Measurements from ENCODE around the gene FTH1. TPM values are rescaled to one million over a fixed set of nuclear protein-coding genes. Genes with fewer than 3 reads are reported as not detected.

FTH1 gene
- total RNA-seq, 1 experiment from 2014 or later = 301 TPM

DNA sequence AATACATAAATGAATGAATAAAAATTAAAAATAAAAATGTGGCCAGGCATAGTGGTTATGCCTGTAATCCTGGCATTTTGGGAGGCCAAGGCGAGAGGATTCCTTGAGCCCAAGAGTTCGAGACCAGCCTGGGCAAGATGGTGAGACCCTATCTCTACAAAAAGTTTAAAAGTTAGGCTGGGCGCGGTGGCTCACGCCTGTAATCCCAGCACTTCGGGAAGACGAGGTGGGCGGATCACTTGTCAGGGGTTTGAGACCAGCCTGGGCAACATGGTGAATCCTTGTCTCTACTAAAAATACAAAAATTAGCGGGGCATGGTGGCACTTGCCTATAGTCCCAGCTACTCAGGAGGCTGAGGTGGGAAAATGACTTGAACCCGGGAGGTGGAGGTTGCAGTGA lies 27.0 kb downstream of the FTH1 start:
- Histone ChIP-seq H3K9me3 (peaks cover 9% of the 10 kb centered on the region), H3K36me3 (no peaks in the 10 kb centered on the region), H3K27me3 (no peaks in the 10 kb centered on the region), H3K4me3 (no peak overlapping the region)
- DNase-seq = no peak

DNA sequence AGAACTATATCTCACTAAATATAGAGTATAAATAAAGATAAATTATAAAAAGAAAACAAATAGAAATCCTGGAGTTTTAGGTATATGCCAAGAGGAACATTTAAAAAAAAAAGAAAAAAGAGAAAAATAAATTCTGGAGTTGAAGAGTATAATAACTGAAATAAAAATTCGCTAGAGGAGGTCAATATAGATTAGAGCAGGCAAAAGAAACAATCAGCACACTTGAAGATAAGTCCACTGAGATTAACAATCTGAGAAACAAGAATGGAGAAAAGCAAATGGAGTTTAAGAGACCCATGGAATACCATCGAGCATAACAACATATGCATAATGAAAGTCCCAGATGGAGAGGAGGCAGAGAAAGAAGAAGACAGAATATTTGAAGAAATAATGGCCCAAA lies 31.6 kb downstream of the FTH1 start:
- Histone ChIP-seq H3K36me3 (no peaks in the 10 kb centered on the region), H3K27me3 (no peaks in the 10 kb centered on the region), H3K9me3 (peaks cover 9% of the 10 kb centered on the region), H3K4me3 (no peak overlapping the region)
- no peak for DNase-seq

DNA sequence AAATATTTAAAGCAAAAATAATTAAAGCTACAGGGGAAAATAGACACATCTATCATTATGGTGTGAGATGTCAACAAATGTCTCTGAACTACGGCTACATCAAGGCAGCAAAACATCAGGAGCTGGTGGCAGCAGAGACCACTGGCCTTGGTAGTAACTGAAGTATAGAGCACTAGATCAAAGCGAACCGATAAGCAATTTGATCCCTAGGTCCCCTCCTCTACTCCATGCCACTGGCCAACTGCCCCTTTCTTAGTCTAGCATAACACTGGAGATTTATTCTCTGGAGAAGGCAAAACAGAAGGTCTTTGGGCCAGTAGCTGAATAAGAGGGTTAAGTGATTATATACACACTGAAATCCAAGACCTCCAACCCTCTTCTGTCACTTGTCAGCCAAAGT lies 36.5 kb downstream of the FTH1 start:
- H3K4me3 ChIP-seq = no peak overlapping the region
- H3K36me3 ChIP-seq = no peaks in the 10 kb centered on the region
- no peaks in the 10 kb centered on the region for H3K27me3 ChIP-seq
- no peak for DNase-seq
- no peaks in the 10 kb centered on the region; the same call in 1 of the 2 replicates for H3K9me3 ChIP-seq

DNA sequence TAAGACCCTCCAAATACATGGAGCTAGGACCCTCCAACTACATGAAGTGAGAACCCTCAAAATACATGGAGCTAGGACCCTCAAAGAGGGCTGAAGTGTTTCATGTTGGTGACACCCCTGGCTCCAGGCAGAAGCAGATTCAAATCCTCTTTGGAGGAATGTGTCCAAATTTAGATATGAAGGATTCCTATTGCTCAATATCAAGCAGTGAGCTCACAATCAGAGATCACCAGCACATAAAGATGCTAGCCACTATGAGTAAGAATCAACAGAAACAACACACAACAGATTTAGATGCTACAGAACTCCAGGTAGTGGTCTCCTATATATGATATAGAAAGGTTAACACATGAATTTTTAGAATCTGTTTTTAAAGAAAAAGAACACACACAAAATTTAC lies 38.8 kb downstream of the FTH1 start:
- H3K4me3 ChIP-seq = no peak overlapping the region
- H3K36me3 ChIP-seq = no peaks in the 10 kb centered on the region
- H3K27me3 ChIP-seq = no peaks in the 10 kb centered on the region
- H3K9me3 ChIP-seq = no peaks in the 10 kb centered on the region
- DNase-seq = no peak

DNA sequence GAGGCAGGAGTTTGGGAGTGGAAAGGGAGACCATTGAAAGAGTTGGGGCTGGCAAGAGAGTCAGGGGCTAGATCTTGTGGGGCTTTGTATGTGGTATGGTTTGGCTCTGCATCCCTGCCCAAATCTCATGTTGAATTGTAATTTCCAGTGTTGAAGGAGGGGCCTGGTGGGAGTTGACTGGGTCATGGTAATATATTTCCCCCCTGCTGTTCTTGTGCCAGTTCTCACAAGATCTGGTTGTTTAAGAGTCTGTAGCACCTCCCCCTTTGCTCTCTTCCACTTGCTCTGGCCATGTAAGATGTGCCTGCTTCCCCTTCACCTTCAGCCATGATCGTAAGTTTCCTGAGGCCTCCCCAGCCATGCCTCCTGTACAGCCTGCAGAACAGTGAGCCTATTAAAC lies 39.9 kb downstream of the FTH1 start:
- Histone ChIP-seq H3K4me3 (no peak overlapping the region), H3K36me3 (no peaks in the 10 kb centered on the region), H3K9me3 (no peaks in the 10 kb centered on the region), H3K27me3 (no peaks in the 10 kb centered on the region)
- no peak for DNase-seq

DNA sequence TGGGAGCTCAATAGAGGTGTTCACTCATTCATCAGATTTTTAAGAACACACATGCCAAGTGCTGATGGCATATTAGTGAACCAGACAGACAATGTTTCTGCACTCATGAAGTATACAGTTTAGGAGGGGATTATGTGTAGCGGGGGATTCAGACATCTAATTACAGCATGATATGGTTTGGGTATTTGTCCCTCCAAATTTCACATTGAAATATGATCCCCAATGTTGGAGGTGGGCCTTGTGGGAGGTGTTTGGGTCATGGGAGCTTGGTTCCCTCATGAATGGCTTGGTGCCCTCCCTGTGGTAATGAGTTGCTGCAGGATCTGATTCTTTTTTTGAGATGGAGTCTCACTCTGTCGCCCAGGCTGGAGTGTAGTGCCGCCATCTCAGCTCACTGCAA lies 41.2 kb downstream of the FTH1 start:
- Histone ChIP-seq H3K36me3 (no peaks in the 10 kb centered on the region), H3K4me3 (no peak overlapping the region), H3K27me3 (no peaks in the 10 kb centered on the region), H3K9me3 (no peaks in the 10 kb centered on the region)
- DNase-seq = no peak

DNA sequence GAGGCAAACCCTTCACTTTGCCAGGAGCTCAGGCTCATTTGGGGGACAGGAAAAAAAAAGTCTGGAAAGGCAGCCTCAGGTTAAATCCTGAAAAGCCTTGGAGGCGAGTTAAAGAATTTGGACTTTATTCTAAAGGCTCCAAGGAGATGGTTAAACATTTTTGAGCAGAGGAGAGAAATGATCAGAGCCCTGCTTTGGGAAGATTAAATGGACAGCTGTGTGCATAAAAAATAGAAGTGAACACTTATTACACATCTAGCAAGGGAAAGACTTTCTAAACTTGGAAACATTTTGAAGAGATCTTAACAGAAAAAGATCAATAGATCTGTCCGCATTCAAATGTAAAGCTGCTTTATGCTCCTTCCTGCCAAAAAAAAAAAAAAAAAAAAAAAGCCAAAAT lies 41.7 kb downstream of the FTH1 start:
- DNase-seq = no peak
- no peaks in the 10 kb centered on the region for H3K27me3 ChIP-seq
- no peaks in the 10 kb centered on the region for H3K9me3 ChIP-seq
- H3K4me3 ChIP-seq = no peak overlapping the region
- no peaks in the 10 kb centered on the region for H3K36me3 ChIP-seq

DNA sequence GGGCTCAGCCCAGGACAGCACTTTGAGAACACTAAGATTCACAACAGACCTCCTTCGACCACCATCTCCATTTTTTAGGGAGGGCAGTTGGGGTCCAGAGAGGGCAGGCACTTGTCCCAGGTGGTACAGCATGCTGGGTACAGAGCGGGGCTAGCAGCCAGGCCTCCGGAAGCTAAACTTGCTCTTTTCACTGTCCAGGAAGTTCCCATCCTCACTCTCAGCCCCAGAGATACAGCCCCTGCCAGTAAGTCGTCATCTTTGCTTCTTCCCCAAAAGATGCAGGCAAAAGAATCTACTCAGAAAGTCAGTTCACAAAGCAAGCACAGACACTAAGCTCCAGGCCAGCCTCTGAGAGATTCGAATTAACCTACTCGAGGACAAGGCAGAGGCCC lies 43.4 kb downstream of the FTH1 start:
- no peaks in the 10 kb centered on the region for H3K9me3 ChIP-seq
- no peak for DNase-seq
- no peak overlapping the region for H3K4me3 ChIP-seq

DNA sequence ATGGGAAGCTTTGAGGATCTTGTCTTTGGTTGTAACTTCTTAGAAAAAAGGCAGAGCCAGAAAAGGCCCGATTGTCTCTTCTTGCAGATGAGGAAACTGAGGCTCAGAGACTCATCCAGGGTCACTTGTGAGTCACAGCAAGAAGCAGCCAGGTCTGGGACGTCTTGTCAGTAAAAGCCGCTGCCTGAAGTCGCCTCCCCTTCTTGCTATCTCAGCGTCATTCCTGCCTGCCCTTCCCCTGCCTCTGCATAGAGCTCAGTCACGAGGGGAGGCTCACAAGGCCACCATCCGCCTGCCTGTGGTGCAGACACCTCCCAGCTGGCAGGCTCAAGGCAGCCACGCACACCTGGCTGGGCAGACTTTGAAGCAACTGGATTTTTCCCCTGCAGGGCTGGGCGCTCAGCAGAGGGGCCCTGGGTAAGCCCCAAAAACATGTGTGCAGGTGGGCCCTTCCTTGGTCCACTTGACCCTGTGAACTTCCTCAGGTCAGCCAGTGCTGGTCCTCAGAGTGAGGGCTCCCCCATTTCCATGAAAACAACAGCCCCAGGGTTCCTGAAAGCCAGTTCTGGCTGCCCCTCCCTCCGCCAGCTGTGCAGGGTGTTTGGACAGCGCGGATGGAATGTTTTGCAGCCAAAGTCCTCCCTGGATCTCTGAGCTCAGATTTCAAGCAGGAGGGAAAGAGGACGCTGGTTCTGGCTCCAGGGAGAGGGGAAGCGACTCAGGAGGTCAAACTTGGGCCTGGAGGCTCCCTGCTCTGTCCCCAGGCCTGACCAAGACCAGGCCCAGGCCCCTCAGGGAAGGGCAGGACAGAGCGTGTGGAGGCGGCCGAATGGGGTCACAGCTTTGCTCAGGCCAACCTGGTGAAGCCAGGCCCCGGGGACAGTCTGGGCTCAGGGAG lies 44.0 kb downstream of the FTH1 start:
- Histone ChIP-seq H3K4me3 (no peak overlapping the region), H3K36me3 (no peaks in the 10 kb centered on the region), H3K9me3 (no peaks in the 10 kb centered on the region), H3K27me3 (no peaks in the 10 kb centered on the region)
- peak; percentile 19 for DNase-seq

More for the DNA sequence above, 43.4 kb downstream of the FTH1 start:
- no peaks in the 10 kb centered on the region for H3K27me3 ChIP-seq
- no peaks in the 10 kb centered on the region for H3K36me3 ChIP-seq

DNA sequence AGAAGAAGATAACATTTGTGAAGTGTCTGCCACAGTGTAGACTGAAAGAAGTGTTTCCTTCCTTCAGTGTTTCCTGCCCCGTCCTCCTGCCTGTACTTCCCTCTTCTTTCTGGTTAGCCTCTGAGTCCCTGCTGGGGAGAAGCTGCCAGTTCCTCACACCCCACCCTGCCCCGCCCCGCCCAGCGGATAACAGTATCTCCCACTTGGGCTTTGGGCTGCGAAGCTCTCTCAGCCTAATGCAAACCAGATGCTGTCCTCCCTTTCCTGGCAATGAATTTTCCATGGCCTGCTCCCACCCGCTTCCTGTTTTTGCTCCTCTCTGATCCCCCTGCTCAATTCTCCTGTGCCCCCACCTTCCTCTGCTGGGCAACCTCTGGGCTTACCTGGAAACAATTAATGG lies 44.9 kb downstream of the FTH1 start:
- Histone ChIP-seq H3K36me3 (no peaks in the 10 kb centered on the region), H3K9me3 (no peaks in the 10 kb centered on the region), H3K27me3 (no peaks in the 10 kb centered on the region), H3K4me3 (no peak overlapping the region)
- DNase-seq = peak; percentile 22

DNA sequence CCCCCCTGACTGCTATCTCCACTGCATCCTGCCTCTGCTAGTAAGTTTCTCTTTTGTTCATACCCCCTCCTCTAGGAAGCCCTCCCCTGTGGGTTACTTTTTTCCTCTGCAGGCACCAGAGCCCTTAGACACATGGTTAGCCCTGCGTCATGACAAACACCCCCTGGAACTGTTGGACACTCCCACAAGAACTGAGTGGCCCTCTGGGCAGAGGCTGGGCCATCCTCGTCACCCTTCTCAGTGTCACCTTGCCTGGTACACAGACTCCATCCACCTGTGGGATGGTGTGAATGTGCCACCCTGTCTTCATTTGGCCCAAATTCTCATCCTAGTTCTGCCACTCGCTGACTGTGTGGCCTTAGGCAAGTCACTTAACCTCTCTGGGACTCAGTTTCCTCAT lies 46.0 kb downstream of the FTH1 start:
- no peaks in the 10 kb centered on the region for H3K9me3 ChIP-seq
- H3K36me3 ChIP-seq = no peaks in the 10 kb centered on the region
- H3K27me3 ChIP-seq = no peaks in the 10 kb centered on the region
- H3K4me3 ChIP-seq = no peak overlapping the region
- DNase-seq = no peak

DNA sequence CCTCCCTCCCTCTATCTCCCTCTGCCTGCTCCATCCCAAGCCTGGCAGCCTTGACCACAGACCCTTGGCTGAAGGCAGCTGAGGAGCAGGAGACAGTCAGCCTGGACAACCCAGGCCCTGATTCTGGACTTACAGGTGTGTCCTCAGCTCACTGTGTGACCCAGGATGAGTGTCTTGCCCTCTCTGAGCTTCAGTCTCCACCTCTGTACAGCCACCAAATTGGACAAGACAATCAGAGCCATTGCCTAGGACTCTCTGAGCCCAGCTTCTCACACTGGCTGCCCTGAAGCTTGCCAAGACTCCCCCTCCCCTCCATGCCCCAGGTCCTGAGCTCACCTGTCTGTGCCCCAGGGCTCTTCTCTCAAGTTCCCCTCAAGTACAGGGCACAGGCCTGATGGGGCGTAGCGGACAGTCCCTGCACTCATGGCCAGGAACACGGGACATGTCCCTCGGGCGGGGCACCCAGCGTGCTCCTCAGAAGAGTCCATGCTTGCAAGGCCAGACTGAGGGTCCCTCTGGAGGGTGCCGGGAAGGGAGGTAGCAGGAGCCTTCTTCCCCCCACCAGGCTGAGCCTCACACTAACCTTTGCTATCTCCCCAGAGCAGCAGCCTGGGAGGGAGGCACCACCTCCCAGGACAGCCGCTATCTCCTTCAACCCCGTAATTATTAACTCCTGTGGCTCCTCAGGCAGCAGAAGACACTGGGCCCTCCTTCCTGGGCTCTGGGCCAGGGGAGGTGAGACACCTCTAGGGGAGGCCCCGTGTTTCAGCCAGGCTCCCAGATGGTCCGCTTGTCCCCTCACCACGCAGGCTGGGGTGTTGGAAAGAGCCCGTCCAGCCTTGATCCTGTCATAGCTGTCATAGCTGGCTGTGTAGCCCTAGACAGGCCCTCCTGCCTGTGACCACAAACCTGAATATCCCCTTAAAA lies 47.5 kb downstream of the FTH1 start:
- no peak overlapping the region for H3K4me3 ChIP-seq
- DNase-seq = no peak
- no peaks in the 10 kb centered on the region for H3K36me3 ChIP-seq
- H3K27me3 ChIP-seq = no peaks in the 10 kb centered on the region
- H3K9me3 ChIP-seq = no peaks in the 10 kb centered on the region

DNA sequence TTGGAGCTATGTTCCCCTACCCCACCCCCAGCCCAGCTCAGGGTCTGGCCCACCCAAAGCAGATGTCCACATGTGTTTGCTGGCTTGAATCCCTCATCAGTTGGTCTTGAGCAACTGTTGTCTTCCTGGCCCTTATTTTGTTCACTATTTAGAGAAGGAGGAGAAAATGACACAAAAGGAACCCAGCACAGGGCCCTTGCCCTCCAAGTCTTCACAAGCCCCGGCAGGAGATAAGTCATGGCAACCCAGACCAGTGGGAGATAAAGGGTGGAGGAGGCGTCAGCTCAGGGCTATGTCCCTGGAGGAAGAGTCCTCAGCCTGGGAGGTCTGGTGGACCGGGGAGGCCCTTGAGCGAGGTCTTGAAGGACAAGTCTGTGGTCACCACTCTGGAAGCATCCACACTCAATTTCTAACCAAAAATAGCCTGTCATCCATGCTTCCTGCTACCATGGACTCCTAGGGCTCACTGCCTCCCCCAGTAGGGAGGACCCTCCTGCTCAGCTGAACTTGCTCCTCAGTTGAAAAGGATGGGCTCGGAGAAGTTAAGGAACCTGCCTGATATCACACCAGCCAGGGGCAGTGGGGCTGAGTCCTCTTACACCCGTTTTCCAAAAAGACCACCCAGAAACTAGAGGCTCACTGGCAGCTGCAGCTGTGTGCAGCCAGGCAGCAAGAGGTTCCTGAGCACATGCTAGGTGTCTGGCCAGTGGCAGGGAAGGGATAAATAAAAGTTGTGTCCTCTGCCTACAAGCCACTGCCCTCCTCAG lies 48.3 kb downstream of the FTH1 start:
- DNase-seq = no peak
- Histone ChIP-seq H3K36me3 (no peaks in the 10 kb centered on the region), H3K4me3 (no peak overlapping the region)

DNA sequence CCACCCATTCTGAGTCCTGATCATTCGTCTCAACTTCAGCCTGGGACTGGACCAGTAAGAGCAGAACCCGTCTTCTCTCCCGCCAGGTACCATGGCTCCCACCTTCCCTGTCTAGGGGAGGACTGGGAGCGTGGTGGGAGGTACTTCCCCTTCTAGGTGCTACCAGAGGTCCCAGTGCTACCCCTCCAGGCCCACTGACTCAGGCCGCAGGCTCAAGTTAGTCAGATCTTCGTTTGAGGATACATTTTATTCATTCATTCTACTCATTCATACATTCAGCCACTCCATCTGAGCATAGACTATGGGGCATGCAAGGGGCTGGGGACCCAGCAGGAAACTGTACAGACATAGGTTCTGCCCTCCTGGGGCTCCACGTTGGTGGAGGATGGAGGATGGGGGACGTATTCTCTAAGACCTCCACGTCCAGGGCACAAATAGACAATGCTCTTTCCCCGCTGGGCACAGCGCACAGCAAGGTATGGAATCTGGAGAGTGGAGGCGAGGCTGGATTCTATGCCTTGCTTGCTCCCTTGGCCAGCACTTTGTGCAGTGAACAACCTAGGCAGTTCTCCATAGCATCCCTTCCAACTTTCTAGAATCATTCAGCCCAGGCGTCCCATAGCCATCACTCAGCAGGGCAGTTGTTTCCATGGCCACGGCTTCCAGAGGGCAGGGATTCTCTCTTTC lies 49.0 kb downstream of the FTH1 start:
- Histone ChIP-seq H3K27me3 (no peaks in the 10 kb centered on the region), H3K36me3 (no peaks in the 10 kb centered on the region), H3K4me3 (peak overlapping the region; percentile 49), H3K9me3 (no peaks in the 10 kb centered on the region)
- DNase-seq = no peak

More for the DNA sequence above, 48.3 kb downstream of the FTH1 start:
- no peaks in the 10 kb centered on the region for H3K27me3 ChIP-seq
- no peaks in the 10 kb centered on the region for H3K9me3 ChIP-seq

DNA sequence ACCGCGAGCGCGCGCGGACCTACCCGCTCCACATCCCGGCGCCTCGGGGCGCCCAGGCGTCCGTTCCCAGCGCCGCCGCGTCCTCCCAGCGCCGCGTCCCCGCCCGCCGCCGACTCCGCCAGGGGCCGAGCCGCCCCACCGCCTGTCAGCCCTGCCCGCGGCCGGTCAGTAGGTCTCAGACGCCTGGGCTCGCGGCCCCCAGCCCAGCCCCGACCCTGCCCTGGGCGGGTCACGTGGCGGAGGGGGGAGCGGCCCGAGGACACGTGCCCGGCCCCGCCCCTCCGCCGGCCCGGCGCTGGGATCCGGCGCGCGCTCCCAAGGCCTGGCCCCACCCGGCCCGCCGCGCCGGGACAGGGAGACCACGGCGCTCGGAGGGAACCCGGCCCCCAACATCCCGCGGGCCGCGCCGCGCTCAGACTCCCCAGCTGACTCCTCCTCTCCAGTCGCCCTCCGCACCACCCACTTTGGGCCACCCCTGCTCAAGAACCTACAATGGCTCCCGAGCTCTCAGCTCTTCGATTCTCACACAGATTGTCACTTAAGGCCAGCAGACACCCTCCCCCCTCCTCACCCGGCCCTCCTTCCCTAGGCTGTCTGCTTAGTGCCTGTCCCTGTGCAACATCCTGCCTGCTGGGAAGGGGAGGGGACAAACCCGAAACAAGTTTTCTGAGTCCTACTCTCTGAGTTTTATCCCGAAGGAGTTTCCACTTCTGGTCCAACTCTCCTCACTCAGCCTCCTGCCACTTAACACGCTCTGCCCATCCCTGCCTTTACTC lies 49.9 kb downstream of the FTH1 start, which contains the start of gene RAB3IL1:
RAB3IL1 (minus strand) TSS at position 233 of the 776 bp plus-strand sequence; CDS start at position 34, 199 bp downstream.
- Histone ChIP-seq H3K36me3 (no peaks in the 10 kb centered on the region), H3K9me3 (no peaks in the 10 kb centered on the region), H3K4me3 (peak within 1 kb of the TSS; percentile 49), H3K27me3 (no peaks in the 10 kb centered on the region)
- peak; percentile 61 for DNase-seq

Data from MG63 (cell line).